ENCODE results near the gene KPNB1. TPM values are rescaled to one million over a fixed set of nuclear protein-coding genes. Genes with fewer than 3 reads are reported as not detected.
A peak's percentile ranks its signal among the peaks of the same experiment; 100 is the strongest.

KPNB1 gene
- polyA plus RNA-seq, 2 of the 4 experiments (the other 2 are of a cell fraction): 315 to 358 TPM

DNA sequence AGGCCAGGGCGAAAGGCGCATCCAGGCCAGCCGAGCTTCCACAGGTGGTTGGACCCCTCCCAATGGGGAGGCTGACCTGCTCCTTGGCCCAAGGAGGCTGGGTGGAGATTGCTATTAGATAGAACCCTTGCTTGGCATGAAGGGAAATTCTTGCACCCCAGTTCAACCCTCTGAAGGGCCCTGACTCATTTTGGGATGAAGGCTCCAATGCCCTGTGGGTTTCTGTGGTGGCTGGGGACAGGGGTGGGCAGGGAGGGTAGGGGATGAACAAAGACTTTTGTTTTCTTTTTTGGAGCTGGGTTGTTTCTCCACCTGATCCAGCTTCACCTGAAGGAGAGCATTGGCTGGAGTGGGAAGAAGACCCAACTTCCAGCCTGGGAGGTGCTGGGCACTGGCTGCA lies 66.7 kb downstream of the KPNB1 start:
- no peak overlapping the region for H3K27ac ChIP-seq
- no peak for TF ChIP-seq NFE2L2 (conservative IDR thresholded peaks at IDR 0.05; ENCODE audit: low read length)
- TF ChIP-seq PHF8 (IDR thresholded peaks at IDR 0.05; ENCODE audit: borderline replicate concordance, low read depth): no peak
- no peak for DNase-seq (ENCODE audit: low read depth in 1 of 2, low spot score in 1 of 2)
- no peak overlapping the region for H3K4me3 ChIP-seq
- ATAC-seq: no peak
- ChIA-PET CTCF (interaction anchor here (0.8 to 1.5 kb wide), 3 partner anchors 9 to 86 kb away, joined by 3 to 4 read pairs (median 3); no protein-coding TSS in a partner anchor), POLR2A (no interaction called here)
- H3K4me2 ChIP-seq: no peak overlapping the region
- peaks cover 13% of the 10 kb centered on the region for H3K4me1 ChIP-seq
- FAIRE-seq: no peak
- WGBS (ENCODE audit: missing lambda C conversion rate): 70% methylated on average over 3 of the region's 3 CpGs
- no peaks in the 10 kb centered on the region for H3K9me3 ChIP-seq

DNA sequence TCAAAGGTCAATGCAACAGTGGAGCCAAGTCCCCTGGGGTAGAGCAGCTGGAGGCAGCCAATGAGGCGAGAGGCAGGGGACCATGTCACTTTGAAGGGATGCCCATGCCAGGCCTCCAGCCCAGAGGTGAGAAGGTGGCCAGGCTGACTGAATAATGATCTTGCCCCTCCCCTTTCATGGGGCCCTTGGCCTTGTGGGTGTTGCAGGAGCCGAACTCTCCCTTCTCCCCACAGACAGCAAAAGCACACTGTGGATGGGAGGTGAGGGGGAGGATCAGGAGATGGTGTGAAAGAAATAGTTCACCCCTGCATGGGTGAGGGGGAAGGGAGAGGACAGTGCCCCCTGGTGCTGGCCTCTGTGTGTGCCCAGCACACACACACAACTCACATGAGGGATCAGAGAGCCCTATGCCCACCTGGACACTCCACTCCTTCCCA lies 67.6 kb downstream of the KPNB1 start:
- ChIA-PET POLR2A (no interaction called here), CTCF (interaction anchor here (1.0 to 2.9 kb wide), 5 partner anchors 13 to 85 kb away, joined by 3 to 31 read pairs (median 4); no protein-coding TSS in a partner anchor)
- WGBS (ENCODE audit: missing lambda C conversion rate): 46% methylated on average over 2 of the region's 2 CpGs
- DNase-seq (ENCODE audit: low read depth in 1 of 2, low spot score in 1 of 2): no peak
- H3K27ac ChIP-seq: no peak overlapping the region
- FAIRE-seq: no peak
- no peak for TF ChIP-seq GATA3 (IDR thresholded peaks at IDR 0.05; ENCODE audit: borderline replicate concordance)
- TF ChIP-seq NR3C1 (IDR thresholded peaks at IDR 0.05): no peak
- TF ChIP-seq, protein P1, sequence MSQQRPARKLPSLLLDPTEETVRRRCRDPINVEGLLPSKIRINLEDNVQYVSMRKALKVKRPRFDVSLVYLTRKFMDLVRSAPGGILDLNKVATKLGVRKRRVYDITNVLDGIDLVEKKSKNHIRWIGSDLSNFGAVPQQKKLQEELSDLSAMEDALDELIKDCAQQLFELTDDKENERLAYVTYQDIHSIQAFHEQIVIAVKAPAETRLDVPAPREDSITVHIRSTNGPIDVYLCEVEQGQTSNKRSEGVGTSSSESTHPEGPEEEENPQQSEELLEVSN (IDR thresholded peaks at IDR 0.05; ENCODE audit: borderline replicate concordance, low read depth): no peak
- 0 out of 3 replicates have a peak, but pooled peaks have one; percentile 11 for TF ChIP-seq SMC3 (IDR thresholded peaks at IDR 0.05)
- TF ChIP-seq, protein P2, sequence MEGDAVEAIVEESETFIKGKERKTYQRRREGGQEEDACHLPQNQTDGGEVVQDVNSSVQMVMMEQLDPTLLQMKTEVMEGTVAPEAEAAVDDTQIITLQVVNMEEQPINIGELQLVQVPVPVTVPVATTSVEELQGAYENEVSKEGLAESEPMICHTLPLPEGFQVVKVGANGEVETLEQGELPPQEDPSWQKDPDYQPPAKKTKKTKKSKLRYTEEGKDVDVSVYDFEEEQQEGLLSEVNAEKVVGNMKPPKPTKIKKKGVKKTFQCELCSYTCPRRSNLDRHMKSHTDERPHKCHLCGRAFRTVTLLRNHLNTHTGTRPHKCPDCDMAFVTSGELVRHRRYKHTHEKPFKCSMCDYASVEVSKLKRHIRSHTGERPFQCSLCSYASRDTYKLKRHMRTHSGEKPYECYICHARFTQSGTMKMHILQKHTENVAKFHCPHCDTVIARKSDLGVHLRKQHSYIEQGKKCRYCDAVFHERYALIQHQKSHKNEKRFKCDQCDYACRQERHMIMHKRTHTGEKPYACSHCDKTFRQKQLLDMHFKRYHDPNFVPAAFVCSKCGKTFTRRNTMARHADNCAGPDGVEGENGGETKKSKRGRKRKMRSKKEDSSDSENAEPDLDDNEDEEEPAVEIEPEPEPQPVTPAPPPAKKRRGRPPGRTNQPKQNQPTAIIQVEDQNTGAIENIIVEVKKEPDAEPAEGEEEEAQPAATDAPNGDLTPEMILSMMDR (IDR thresholded peaks at IDR 0.05): peak; percentile 27; the same call in 1 of the 3 replicates
- H3K9me3 ChIP-seq: no peaks in the 10 kb centered on the region
- H3K4me1 ChIP-seq: peaks cover 13% of the 10 kb centered on the region
- ATAC-seq: peak; percentile 7 to 49; a peak in 3 of 6 replicates
- no peak overlapping the region for H3K4me2 ChIP-seq
- H3K4me3 ChIP-seq: no peak overlapping the region

DNA sequence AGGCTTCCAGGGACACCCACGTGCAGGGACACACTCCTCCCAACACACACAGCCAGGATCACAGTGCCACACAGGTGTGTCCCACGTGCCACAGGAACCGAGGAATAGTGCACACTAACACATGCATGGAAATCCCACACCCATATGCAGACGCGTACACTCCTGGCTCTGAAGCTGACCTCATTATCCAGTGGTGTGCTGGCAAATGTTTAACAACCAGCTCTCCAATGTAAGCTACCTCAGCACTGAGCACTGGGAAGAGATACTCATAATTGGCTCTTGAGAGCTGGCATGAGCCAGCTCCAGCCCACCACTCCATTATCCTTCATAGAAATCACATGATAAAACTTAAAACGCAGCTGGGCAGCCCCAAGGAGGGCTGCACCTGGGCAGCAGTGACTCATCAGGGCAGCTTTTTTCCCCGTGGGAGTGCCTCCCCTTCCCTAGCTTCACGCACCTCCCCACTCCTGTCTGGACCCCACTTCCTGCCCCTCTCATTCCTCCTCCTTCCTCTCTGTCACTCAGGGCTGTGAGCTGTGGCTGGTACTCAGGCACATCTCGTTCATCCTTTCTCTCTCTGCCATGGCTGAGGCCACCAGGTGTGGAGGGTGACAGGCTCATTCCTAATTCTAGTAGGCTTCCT lies 68.4 kb downstream of the KPNB1 start:
- no peak overlapping the region for H3K4me2 ChIP-seq
- H3K4me3 ChIP-seq: no peak overlapping the region
- 29% methylated on average over 9 of the region's 9 CpGs for WGBS (ENCODE audit: missing lambda C conversion rate)
- DNase-seq (ENCODE audit: low read depth in 1 of 2, low spot score in 1 of 2) (no peak), FAIRE-seq (no peak), ATAC-seq (peak in 1 of 2 experiments; percentile 20; a peak in 3 of 6 replicates)
- no peak for TF ChIP-seq ESRRA (IDR thresholded peaks at IDR 0.05; ENCODE audit: borderline replicate concordance, low read length)
- TF ChIP-seq MAZ (IDR thresholded peaks at IDR 0.05; ENCODE audit: borderline replicate concordance, low read depth, low read length): no peak
- TF ChIP-seq, protein P3, sequence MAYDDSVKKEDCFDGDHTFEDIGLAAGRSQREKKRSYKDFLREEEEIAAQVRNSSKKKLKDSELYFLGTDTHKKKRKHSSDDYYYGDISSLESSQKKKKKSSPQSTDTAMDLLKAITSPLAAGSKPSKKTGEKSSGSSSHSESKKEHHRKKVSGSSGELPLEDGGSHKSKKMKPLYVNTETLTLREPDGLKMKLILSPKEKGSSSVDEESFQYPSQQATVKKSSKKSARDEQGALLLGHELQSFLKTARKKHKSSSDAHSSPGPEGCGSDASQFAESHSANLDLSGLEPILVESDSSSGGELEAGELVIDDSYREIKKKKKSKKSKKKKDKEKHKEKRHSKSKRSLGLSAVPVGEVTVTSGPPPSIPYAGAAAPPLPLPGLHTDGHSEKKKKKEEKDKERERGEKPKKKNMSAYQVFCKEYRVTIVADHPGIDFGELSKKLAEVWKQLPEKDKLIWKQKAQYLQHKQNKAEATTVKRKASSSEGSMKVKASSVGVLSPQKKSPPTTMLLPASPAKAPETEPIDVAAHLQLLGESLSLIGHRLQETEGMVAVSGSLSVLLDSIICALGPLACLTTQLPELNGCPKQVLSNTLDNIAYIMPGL (CRISPR knock-in tag; IDR thresholded peaks at IDR 0.05; ENCODE audit: borderline replicate concordance): no peak
- no peak for TF ChIP-seq JUN (IDR thresholded peaks at IDR 0.05)
- TF ChIP-seq RARB (CRISPR knock-in tag; IDR thresholded peaks at IDR 0.05): no peak
- TF ChIP-seq, protein P2 (IDR thresholded peaks at IDR 0.05): no peak
- TF ChIP-seq HDAC2 (IDR thresholded peaks at IDR 0.05): no peak
- no peak for TF ChIP-seq HOXB13 (CRISPR knock-in tag; IDR thresholded peaks at IDR 0.05; ENCODE audit: low read depth)
- TF ChIP-seq JUNB (IDR thresholded peaks at IDR 0.05): no peak
- TF ChIP-seq ZNF302 (CRISPR knock-in tag; IDR thresholded peaks at IDR 0.05): no peak
- TF ChIP-seq EHF (CRISPR knock-in tag; IDR thresholded peaks at IDR 0.05): no peak
- TF ChIP-seq TFCP2L1 (CRISPR knock-in tag; IDR thresholded peaks at IDR 0.05): no peak
- no peak for TF ChIP-seq NR3C1 (IDR thresholded peaks at IDR 0.05)
- TF ChIP-seq NPAS2 (CRISPR knock-in tag; IDR thresholded peaks at IDR 0.05; ENCODE audit: borderline replicate concordance): no peak
- TF ChIP-seq RCOR1 (IDR thresholded peaks at IDR 0.05; ENCODE audit: low read depth, low read length): no peak
- TF ChIP-seq KDM1A (IDR thresholded peaks at IDR 0.05; ENCODE audit: low read depth): no peak
- TF ChIP-seq RAD21 (conservative IDR thresholded peaks at IDR 0.05 in 1 of 2, IDR thresholded peaks at IDR 0.05 in 1 of 2): no peak
- TF ChIP-seq CBX8 (IDR thresholded peaks at IDR 0.05): no peak
- TF ChIP-seq CBX2 (IDR thresholded peaks at IDR 0.05; ENCODE audit: borderline replicate concordance, low read depth): no peak
- no peak for TF ChIP-seq GATA3 (IDR thresholded peaks at IDR 0.05; ENCODE audit: borderline replicate concordance)
- ChIA-PET CTCF (interaction anchor here (0.9 to 2.9 kb wide), 9 partner anchors 10 to 103 kb away, joined by 3 to 31 read pairs (median 5); partner anchors contain the start of genes OSBPL7 and TBX21), POLR2A (interaction anchor here (0.6 kb wide), 1 partner anchor 71 kb away, joined by 7 read pairs; no protein-coding TSS in a partner anchor)
- no peaks in the 10 kb centered on the region for H3K9me3 ChIP-seq
- H3K27ac ChIP-seq: no peak overlapping the region
- H3K4me1 ChIP-seq: peaks cover 13% of the 10 kb centered on the region

Measured in A549 (cell line).